Osteoblast (primary cell): Measurements from ENCODE around the gene EML3. TPM values are rescaled to one million over a fixed set of nuclear protein-coding genes. Genes with fewer than 3 reads are reported as not detected.
"Not testable (repeated sequence)": the region's sequence is repeated elsewhere in the genome, so short reads cannot be mapped to it uniquely, and the experiment has no call there.

ENCODE experiments used
- DNase-seq: peaks from one replicate; pipeline ENCODE4 v3.0.0; 2011; ENCODE audit warnings: low spot score, mixed read lengths; ENCODE audit not compliant: insufficient read length; ENCODE audit errors: missing footprints
- H2AFZ ChIP-seq: 2 replicates; pipeline ENCODE4 v1.6.0; 2011; ENCODE audit warnings: mild to moderate bottlenecking, low read length
- H3K27ac ChIP-seq: 2 replicates; pipeline ENCODE4 v1.5.1; 2011; ENCODE audit warnings: mild to moderate bottlenecking, low read depth, low read length, moderate library complexity
- H3K27me3 ChIP-seq: 2 replicates; pipeline ENCODE4 v1.6.0; 2012; ENCODE audit warnings: mild to moderate bottlenecking, control low read depth, inconsistent platforms, low read length, moderate library complexity; ENCODE audit not compliant: insufficient read depth
- H3K36me3 ChIP-seq: 2 replicates; pipeline ENCODE4 v1.5.1; 2011; ENCODE audit warnings: mild to moderate bottlenecking, low read length, control low read depth, moderate library complexity; ENCODE audit not compliant: insufficient read depth
- H3K4me1 ChIP-seq: 2 replicates; pipeline ENCODE4 v1.5.1; 2011; ENCODE audit warnings: mild to moderate bottlenecking, low read length, control low read depth, moderate library complexity; ENCODE audit not compliant: insufficient read depth
- H3K4me2 ChIP-seq: 2 replicates; pipeline ENCODE4 v1.6.0; 2011; ENCODE audit warnings: mild to moderate bottlenecking, low read length; ENCODE audit not compliant: insufficient read depth
- H3K4me3 ChIP-seq: fragments of 200-600 bp; sonication (generic); 3 replicates; pipeline ENCODE4 v1.5.1; 2012; ENCODE audit warnings: mild to moderate bottlenecking, low read length, inconsistent platforms; ENCODE audit not compliant: insufficient read depth
- H3K79me2 ChIP-seq: 2 replicates; pipeline ENCODE4 v1.6.0; 2012; ENCODE audit warnings: mild to moderate bottlenecking, low read length, control low read depth, inconsistent platforms; ENCODE audit not compliant: insufficient read depth
- H3K9me3 ChIP-seq: 2 replicates; pipeline ENCODE4 v1.5.1; 2011; ENCODE audit warnings: low read depth, low read length, control low read depth
- H4K20me1 ChIP-seq: 2 replicates; pipeline ENCODE4 v1.6.0; 2012; ENCODE audit warnings: mild to moderate bottlenecking, low read length, control low read depth; ENCODE audit not compliant: insufficient read depth
- CTCF ChIP-seq: IDR thresholded peaks from 2 replicates; pipeline ENCODE4 v1.5.1; 2011; ENCODE audit warnings: mild to moderate bottlenecking, low read depth, low read length, moderate library complexity; ENCODE audit errors: extremely low read depth
- total RNA-seq: library from RNA; depleted of rRNA; stranded (reverse); fragments of >200 nt; gene quantifications from 2 replicates; pipeline ENCODE4 v1.2.3, GENCODE V29; 2012

Gene EML3
- total RNA-seq, 1 donor: 26.4 TPM

GRCh38 chr11:62621027-62621566 is 8.5 kb upstream of the EML3 start:
- H2AFZ ChIP-seq: peak overlapping the region; percentile 76
- no peaks in the 10 kb centered on the region for H4K20me1 ChIP-seq
- DNase-seq: no peak
- H3K36me3 ChIP-seq: peaks cover 29% of the 10 kb centered on the region
- peaks cover 14% of the 10 kb centered on the region for H3K4me1 ChIP-seq
- no peaks in the 10 kb centered on the region for H3K27me3 ChIP-seq
- H3K9me3 ChIP-seq: no peaks in the 10 kb centered on the region
- peaks cover 15% of the 10 kb centered on the region for H3K79me2 ChIP-seq
- peak overlapping the region; percentile 63 for H3K27ac ChIP-seq
- TF ChIP-seq CTCF: no peak
- H3K4me3 ChIP-seq: peak overlapping the region; percentile 88
- peak overlapping the region; percentile 92 for H3K4me2 ChIP-seq

- not testable (repeated sequence) for H3K27ac ChIP-seq, H3K4me1 ChIP-seq, H3K4me3 ChIP-seq, H3K9me3 ChIP-seq, DNase-seq, H3K4me2 ChIP-seq, H2AFZ ChIP-seq, H4K20me1 ChIP-seq, H3K27me3 ChIP-seq
- Histone ChIP-seq H3K79me2 (peaks cover 15% of the 10 kb centered on the region), H3K36me3 (peaks cover 18% of the 10 kb centered on the region)
Measured at GRCh38 chr11:62616957-62617356, 4.4 kb upstream of the EML3 start.

DNA sequence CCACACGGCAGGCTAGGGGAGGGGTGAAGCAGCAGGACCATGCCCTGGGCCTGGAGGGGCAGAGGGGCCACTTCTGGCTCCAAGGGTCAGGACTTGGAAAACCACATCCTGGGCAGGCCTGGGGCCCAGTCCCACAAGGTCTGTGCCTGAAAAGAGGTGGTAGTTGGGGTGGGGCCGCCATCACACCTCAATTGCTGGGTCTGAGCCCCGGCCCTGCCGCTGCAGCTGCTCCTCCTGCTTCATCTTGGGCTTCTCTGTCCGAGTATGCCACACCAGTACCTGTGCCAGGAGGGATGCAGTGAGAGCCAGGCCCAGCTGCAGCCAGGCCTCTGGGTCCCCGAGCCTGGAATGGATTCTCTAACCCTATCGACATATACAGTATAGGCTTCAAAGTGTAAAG is 2.9 kb upstream of the EML3 start:
- Histone ChIP-seq H3K36me3 (peaks cover 21% of the 10 kb centered on the region), H3K4me1 (peaks cover 12% of the 10 kb centered on the region), H2AFZ (no peak overlapping the region), H3K9me3 (no peaks in the 10 kb centered on the region), H3K79me2 (peaks cover 19% of the 10 kb centered on the region), H3K4me2 (no peak overlapping the region), H3K27me3 (no peaks in the 10 kb centered on the region), H3K4me3 (no peak overlapping the region), H4K20me1 (no peaks in the 10 kb centered on the region), H3K27ac (no peak overlapping the region)
- no peak for TF ChIP-seq CTCF
- no peak for DNase-seq

- Histone ChIP-seq H3K27ac (no peak overlapping the region), H3K4me1 (peaks cover 11% of the 10 kb centered on the region), H3K36me3 (peaks cover 26% of the 10 kb centered on the region), H3K9me3 (no peaks in the 10 kb centered on the region), H4K20me1 (peaks cover 2% of the 10 kb centered on the region), H2AFZ (no peak overlapping the region), H3K79me2 (peaks cover 15% of the 10 kb centered on the region), H3K27me3 (no peaks in the 10 kb centered on the region), H3K4me2 (no peak overlapping the region), H3K4me3 (no peak overlapping the region)
- DNase-seq: peak; percentile 71
- TF ChIP-seq CTCF: no peak
Measured at GRCh38 chr11:62614275-62614674, 1.7 kb upstream of the EML3 start.
